OCI-LY3 (cell line): Measurements from ENCODE around the gene SH3PXD2B.

Experiments used
- EZH2phosphoT487 ChIP-seq: fragments of 200-600 bp; shearing (Covaris generic); IDR thresholded peaks from 2 replicates; pipeline ENCODE4 v1.6.1; 2018; ENCODE audit warnings: antibody characterized with exemption, mixed run types, low read depth
- TF ChIP-seq, protein P1 (sequence below): fragments of 200-600, 300-600 bp; sonication (generic); IDR thresholded peaks from 2 replicates; pipeline ENCODE4 v1.5.1; 2014; ENCODE audit warnings: antibody characterized with exemption, low read length, low read depth

- TF ChIP-seq, protein P1, sequence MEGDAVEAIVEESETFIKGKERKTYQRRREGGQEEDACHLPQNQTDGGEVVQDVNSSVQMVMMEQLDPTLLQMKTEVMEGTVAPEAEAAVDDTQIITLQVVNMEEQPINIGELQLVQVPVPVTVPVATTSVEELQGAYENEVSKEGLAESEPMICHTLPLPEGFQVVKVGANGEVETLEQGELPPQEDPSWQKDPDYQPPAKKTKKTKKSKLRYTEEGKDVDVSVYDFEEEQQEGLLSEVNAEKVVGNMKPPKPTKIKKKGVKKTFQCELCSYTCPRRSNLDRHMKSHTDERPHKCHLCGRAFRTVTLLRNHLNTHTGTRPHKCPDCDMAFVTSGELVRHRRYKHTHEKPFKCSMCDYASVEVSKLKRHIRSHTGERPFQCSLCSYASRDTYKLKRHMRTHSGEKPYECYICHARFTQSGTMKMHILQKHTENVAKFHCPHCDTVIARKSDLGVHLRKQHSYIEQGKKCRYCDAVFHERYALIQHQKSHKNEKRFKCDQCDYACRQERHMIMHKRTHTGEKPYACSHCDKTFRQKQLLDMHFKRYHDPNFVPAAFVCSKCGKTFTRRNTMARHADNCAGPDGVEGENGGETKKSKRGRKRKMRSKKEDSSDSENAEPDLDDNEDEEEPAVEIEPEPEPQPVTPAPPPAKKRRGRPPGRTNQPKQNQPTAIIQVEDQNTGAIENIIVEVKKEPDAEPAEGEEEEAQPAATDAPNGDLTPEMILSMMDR: no peak
- no peak for TF ChIP-seq EZH2phosphoT487
Observed at GRCh38 chr5:172422255-172422654, 32.1 kb downstream of the SH3PXD2B start.
